ENCODE results near the gene CHML. TPM values are rescaled to one million over a fixed set of nuclear protein-coding genes. Genes with fewer than 3 reads are reported as not detected.

The CHML gene
- total RNA-seq, 2 donors from 2014 or later = 8.0 to 12.4 TPM

DNA sequence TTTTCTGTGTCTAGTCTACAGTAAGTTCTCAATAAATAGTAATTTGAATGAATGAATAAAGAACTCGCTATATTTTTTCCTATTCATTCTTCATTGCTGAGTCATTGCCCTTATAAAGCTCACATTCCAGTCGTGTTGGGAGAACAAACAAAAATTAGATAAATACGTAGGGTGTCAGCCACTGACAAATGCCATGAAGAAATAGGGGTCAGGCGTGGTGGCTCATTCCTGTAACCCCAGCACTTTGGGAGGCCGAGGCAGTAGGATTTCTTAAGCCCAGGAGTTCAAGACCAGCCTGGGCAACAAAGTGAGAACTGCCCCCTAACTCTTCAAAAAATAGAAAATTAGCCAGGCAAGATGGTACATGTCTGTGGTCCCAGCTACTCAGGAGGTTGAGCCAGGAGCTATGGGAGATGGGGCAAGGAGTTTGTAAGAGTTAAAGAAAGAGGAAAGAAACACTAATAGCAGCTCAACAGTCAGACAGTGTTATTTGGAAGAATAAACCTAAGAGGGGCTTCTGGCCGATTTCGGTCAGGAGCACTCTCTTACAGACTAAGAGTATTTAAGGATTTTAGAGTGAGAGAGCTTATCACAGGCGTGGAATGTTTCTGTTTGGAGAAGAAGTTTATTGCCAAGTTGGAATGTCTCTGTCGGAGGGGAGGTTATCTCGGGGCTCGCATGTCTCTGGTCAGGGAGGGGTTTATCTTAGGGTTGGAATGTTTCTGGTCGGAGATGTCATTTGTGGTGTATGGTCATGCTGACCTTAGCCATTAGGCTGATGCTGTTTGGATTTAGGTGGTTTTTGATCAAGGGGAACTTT lies 1.8 kb upstream of the CHML start:
- H3K27me3 ChIP-seq (replicated peaks; ENCODE audit: insufficient read depth) = no peaks in the 10 kb centered on the region
- H3K9me3 ChIP-seq = no peaks in the 10 kb centered on the region
- no peaks in the 10 kb centered on the region for H3K36me3 ChIP-seq
- peak overlapping the region in 1 of 2 donors; percentile 83 for H3K27ac ChIP-seq
- H3K4me3 ChIP-seq = no peak overlapping the region
- H3K4me1 ChIP-seq (ENCODE audit: control insufficient read depth in 1 of 2, low read depth in 2 of 2) = peaks cover 21 to 22% of the 10 kb centered on the region in 2 donors
- TF ChIP-seq, protein P1, sequence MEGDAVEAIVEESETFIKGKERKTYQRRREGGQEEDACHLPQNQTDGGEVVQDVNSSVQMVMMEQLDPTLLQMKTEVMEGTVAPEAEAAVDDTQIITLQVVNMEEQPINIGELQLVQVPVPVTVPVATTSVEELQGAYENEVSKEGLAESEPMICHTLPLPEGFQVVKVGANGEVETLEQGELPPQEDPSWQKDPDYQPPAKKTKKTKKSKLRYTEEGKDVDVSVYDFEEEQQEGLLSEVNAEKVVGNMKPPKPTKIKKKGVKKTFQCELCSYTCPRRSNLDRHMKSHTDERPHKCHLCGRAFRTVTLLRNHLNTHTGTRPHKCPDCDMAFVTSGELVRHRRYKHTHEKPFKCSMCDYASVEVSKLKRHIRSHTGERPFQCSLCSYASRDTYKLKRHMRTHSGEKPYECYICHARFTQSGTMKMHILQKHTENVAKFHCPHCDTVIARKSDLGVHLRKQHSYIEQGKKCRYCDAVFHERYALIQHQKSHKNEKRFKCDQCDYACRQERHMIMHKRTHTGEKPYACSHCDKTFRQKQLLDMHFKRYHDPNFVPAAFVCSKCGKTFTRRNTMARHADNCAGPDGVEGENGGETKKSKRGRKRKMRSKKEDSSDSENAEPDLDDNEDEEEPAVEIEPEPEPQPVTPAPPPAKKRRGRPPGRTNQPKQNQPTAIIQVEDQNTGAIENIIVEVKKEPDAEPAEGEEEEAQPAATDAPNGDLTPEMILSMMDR (IDR thresholded peaks at IDR 0.05) = no peak
- DNase-seq (ENCODE audit: low spot score) (no peak), ATAC-seq (ENCODE audit: insufficient number of reproducible peaks, low FRiP score, low read depth) (no peak)

DNA sequence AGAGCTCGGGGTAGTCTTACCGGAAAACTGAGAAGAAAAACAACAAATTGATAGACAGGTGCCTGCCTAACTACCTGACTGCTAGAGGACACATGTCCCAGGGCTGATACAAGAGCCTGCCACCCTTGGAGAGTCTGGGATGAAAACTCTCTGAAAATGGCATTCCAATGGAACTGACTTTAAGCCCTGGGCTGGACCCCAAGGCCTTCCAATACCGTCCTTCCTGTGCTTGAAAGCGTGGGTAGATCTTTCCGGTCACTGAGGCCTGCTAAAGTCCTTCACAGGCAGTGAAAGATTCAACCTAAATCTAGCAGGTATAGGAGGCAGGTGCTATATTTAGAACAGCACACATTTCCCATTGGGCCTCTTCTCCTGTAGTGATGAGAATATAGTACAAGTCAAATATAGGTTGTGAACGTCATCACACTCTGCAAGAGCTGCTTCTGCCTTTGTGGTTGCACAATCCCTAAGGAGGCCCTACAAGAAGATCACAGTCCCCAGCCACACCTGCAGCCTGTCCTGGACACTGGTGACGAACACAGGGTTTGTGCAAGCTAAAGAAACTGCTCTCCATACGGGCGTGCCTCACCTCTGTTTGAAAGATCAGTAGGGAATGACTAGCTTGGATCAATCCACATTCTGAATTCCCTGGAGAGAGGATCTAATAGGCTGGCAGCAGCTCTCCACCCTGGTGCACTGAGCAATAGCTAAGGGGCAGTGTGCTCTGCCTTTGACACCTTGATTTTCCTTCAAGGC lies 876 bp upstream of the CHML start:
- Histone ChIP-seq H3K36me3 (no peaks in the 10 kb centered on the region), H3K9me3 (no peaks in the 10 kb centered on the region), H3K27me3 (replicated peaks; ENCODE audit: insufficient read depth) (no peaks in the 10 kb centered on the region), H3K4me3 (peak overlapping the region; percentile 78), H3K27ac (peak overlapping the region; percentile 63 to 83), H3K4me1 (ENCODE audit: control insufficient read depth in 1 of 2, low read depth in 2 of 2) (peaks cover 24 to 26% of the 10 kb centered on the region in 2 donors)
- no peak for DNase-seq (ENCODE audit: low spot score)
- no peak for ATAC-seq (ENCODE audit: insufficient number of reproducible peaks, low FRiP score, low read depth)
- TF ChIP-seq, protein P1 (IDR thresholded peaks at IDR 0.05) = no peak

DNA sequence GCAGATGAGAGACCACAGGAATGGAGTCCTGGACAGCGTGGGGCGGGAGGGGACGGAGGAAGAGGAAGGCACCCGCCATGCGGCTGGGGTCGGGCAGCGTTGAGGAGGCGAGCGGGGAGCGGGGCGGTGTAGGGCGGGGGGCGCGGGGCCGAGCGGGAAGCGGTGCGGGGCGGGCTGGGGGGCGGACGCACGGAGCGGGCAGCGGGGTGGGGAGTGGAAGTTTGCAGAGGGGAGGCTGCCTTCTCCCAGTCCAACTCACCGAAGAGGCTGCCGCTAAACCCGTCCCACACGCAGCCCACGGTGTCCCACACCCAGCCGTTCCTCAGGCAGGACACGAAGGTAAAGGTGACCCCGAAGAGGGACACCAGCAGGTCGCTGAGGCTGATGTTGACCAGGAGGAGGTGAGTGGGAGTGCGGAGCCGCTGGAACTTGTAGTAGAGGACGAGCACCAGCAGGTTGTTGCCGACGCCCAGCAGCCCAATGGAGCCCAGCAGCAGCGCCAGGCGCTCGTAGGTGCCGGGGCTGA lies 483 bp downstream of the CHML start:
- Histone ChIP-seq H3K27me3 (replicated peaks; ENCODE audit: insufficient read depth) (no peaks in the 10 kb centered on the region), H3K36me3 (no peaks in the 10 kb centered on the region), H3K9me3 (no peaks in the 10 kb centered on the region), H3K4me1 (ENCODE audit: control insufficient read depth in 1 of 2, low read depth in 2 of 2) (peaks cover 24 to 26% of the 10 kb centered on the region in 2 donors), H3K27ac (peak overlapping the region; percentile 58 to 60), H3K4me3 (peak overlapping the region; percentile 78)
- ATAC-seq (ENCODE audit: insufficient number of reproducible peaks, low FRiP score, low read depth) (peak; percentile 17), DNase-seq (ENCODE audit: low spot score) (no peak)
- TF ChIP-seq, protein P1 (IDR thresholded peaks at IDR 0.05) = no peak

DNA sequence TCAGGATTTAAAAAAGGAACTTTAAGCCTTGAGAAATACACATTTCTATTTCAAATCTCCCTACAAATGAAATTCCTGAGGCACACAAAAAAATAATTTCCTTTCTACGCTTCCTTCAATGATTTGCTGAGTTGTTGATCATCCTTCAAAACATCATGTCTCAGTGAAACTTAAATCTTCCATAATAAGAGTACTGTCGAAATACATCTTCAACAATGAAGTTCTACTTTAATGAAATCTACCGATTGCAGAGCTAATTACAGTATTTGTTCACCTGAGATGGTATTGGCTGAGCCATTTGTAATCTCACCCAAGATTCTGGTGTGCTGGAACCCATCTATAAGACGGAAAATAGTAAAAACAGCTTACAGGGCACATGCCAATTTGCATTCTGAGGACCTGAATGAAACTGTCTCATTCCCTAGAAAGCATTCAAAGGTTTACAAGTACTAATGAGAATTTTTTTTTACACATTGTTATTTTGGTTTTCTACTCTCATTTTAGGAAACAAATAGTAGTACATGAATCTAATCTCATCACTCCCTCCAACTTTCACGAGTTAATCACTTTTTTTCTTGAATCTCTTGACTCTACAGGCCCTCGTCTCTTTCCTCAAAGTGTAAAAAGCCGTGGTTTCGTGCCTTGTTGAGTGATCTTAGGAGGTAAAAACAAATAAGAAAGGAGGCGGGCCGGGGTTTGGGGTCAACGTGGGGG lies 1.1 kb downstream of the CHML start:
- ATAC-seq (ENCODE audit: insufficient number of reproducible peaks, low FRiP score, low read depth) (no peak), DNase-seq (ENCODE audit: low spot score) (no peak)
- no peaks in the 10 kb centered on the region for H3K9me3 ChIP-seq
- no peaks in the 10 kb centered on the region for H3K36me3 ChIP-seq
- no peak overlapping the region for H3K27ac ChIP-seq
- TF ChIP-seq, protein P1 (IDR thresholded peaks at IDR 0.05) = no peak
- H3K27me3 ChIP-seq (replicated peaks; ENCODE audit: insufficient read depth) = no peaks in the 10 kb centered on the region
- peak overlapping the region; percentile 78 for H3K4me3 ChIP-seq
- H3K4me1 ChIP-seq (ENCODE audit: control insufficient read depth in 1 of 2, low read depth in 2 of 2) = peaks cover 24 to 26% of the 10 kb centered on the region in 2 donors
